ENCODE measurements around the gene PSMA6. TPM values are rescaled to one million over a fixed set of nuclear protein-coding genes. Genes with fewer than 3 reads are reported as not detected.

Gene PSMA6
- total and polyA plus RNA-seq, 2 of the 13 experiments (the other 11 are each of a cell fraction or from before 2014, with no cell fraction given): 525 to 1,109 TPM

DNA sequence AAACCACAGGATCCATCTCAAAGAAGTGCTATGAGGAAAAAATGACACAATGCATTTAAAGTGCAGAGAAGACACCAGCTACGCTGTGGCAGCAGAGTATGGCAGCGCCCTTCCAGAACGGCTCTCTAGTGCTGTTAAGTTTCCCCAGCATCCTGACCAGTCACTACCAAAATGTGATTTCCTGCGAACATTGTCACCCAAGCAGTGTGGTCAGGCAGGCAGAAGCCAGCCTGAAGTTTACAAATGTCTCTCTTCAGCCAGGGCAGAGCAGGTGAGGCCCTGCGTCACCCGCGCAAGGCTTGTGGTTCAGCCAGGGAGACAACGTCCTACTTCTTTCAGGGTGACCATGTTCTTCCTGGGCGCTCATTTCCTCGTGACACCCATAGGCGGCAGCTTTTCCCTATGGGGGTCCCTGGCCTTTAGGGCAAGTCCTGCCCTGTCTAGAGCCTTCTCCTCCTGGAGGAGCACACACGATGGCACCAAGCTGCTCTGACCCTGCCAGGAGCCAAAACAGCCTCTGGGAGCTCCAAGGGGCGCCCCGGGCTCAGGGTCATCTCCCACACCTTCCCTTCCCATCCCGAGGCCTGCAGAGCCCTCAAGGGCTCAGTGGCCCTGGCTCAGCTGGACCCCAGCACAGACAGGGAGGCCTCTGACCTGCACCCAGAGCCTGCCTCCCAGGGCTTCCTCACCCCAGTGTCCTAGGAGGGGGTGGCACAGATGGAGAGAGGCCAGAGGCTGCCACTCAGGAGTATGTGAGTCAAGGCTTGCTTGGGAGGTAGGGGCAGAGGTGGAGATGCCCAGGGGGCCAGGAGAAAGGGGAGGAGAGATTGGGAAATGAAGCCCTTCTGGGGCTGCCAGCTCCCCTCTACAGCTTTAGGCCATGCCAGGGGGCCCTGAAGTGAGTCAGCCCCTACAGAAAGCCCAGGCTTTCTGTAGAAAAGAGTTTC is 41.9 kb downstream of the PSMA6 start (continued):
- TF ChIP-seq, protein P1, sequence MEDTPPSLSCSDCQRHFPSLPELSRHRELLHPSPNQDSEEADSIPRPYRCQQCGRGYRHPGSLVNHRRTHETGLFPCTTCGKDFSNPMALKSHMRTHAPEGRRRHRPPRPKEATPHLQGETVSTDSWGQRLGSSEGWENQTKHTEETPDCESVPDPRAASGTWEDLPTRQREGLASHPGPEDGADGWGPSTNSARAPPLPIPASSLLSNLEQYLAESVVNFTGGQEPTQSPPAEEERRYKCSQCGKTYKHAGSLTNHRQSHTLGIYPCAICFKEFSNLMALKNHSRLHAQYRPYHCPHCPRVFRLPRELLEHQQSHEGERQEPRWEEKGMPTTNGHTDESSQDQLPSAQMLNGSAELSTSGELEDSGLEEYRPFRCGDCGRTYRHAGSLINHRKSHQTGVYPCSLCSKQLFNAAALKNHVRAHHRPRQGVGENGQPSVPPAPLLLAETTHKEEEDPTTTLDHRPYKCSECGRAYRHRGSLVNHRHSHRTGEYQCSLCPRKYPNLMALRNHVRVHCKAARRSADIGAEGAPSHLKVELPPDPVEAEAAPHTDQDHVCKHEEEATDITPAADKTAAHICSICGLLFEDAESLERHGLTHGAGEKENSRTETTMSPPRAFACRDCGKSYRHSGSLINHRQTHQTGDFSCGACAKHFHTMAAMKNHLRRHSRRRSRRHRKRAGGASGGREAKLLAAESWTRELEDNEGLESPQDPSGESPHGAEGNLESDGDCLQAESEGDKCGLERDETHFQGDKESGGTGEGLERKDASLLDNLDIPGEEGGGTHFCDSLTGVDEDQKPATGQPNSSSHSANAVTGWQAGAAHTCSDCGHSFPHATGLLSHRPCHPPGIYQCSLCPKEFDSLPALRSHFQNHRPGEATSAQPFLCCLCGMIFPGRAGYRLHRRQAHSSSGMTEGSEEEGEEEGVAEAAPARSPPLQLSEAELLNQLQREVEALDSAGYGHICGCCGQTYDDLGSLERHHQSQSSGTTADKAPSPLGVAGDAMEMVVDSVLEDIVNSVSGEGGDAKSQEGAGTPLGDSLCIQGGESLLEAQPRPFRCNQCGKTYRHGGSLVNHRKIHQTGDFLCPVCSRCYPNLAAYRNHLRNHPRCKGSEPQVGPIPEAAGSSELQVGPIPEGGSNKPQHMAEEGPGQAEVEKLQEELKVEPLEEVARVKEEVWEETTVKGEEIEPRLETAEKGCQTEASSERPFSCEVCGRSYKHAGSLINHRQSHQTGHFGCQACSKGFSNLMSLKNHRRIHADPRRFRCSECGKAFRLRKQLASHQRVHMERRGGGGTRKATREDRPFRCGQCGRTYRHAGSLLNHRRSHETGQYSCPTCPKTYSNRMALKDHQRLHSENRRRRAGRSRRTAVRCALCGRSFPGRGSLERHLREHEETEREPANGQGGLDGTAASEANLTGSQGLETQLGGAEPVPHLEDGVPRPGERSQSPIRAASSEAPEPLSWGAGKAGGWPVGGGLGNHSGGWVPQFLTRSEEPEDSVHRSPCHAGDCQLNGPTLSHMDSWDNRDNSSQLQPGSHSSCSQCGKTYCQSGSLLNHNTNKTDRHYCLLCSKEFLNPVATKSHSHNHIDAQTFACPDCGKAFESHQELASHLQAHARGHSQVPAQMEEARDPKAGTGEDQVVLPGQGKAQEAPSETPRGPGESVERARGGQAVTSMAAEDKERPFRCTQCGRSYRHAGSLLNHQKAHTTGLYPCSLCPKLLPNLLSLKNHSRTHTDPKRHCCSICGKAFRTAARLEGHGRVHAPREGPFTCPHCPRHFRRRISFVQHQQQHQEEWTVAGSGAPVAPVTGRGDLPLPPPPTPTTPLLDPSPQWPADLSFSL (CRISPR knock-in tag; IDR thresholded peaks at IDR 0.05): no peak
- no peak for TF ChIP-seq ATF1 (CRISPR knock-in tag; IDR thresholded peaks at IDR 0.05)
- peak; percentile 85 for TF ChIP-seq SRSF1 (optimal IDR thresholded peaks at IDR 0.05; ENCODE audit: low read depth, low read length)
- TF ChIP-seq ESRRA (CRISPR knock-in tag; IDR thresholded peaks at IDR 0.05; ENCODE audit: low read depth): no peak
- TF ChIP-seq ZNF790 (CRISPR knock-in tag; IDR thresholded peaks at IDR 0.05; ENCODE audit: borderline replicate concordance): no peak
- TF ChIP-seq, protein P2, sequence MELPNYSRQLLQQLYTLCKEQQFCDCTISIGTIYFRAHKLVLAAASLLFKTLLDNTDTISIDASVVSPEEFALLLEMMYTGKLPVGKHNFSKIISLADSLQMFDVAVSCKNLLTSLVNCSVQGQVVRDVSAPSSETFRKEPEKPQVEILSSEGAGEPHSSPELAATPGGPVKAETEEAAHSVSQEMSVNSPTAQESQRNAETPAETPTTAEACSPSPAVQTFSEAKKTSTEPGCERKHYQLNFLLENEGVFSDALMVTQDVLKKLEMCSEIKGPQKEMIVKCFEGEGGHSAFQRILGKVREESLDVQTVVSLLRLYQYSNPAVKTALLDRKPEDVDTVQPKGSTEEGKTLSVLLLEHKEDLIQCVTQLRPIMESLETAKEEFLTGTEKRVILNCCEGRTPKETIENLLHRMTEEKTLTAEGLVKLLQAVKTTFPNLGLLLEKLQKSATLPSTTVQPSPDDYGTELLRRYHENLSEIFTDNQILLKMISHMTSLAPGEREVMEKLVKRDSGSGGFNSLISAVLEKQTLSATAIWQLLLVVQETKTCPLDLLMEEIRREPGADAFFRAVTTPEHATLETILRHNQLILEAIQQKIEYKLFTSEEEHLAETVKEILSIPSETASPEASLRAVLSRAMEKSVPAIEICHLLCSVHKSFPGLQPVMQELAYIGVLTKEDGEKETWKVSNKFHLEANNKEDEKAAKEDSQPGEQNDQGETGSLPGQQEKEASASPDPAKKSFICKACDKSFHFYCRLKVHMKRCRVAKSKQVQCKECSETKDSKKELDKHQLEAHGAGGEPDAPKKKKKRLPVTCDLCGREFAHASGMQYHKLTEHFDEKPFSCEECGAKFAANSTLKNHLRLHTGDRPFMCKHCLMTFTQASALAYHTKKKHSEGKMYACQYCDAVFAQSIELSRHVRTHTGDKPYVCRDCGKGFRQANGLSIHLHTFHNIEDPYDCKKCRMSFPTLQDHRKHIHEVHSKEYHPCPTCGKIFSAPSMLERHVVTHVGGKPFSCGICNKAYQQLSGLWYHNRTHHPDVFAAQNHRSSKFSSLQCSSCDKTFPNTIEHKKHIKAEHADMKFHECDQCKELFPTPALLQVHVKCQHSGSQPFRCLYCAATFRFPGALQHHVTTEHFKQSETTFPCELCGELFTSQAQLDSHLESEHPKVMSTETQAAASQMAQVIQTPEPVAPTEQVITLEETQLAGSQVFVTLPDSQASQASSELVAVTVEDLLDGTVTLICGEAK (IDR thresholded peaks at IDR 0.05): no peak
- TF ChIP-seq, protein P2 (CRISPR knock-in tag; IDR thresholded peaks at IDR 0.05): no peak
- TF ChIP-seq HDAC2 (CRISPR knock-in tag; IDR thresholded peaks at IDR 0.05): peak; percentile 69; the same call in 1 of the 2 replicates
- TF ChIP-seq GATAD1 (CRISPR knock-in tag; IDR thresholded peaks at IDR 0.05): peak; percentile 21; the same call in 1 of the 2 replicates
- TF ChIP-seq NFIB (CRISPR knock-in tag; IDR thresholded peaks at IDR 0.05; ENCODE audit: borderline replicate concordance): no peak
- no peak for TF ChIP-seq ELF4 (CRISPR knock-in tag; IDR thresholded peaks at IDR 0.05; ENCODE audit: borderline replicate concordance)
- TF ChIP-seq ADNP (CRISPR knock-in tag; IDR thresholded peaks at IDR 0.05): 0 out of 2 replicates have a peak, but pooled peaks have one; percentile 46
- no peak for TF ChIP-seq HDAC1 (CRISPR knock-in tag; IDR thresholded peaks at IDR 0.05)
